ENCODE results near the gene PCARE. TPM values are rescaled to one million over a fixed set of nuclear protein-coding genes. Genes with fewer than 3 reads are reported as not detected.

PCARE gene
- total and polyA plus RNA-seq, 2 experiments from 2014 or later = 2.2 TPM; not detected in 1

DNA sequence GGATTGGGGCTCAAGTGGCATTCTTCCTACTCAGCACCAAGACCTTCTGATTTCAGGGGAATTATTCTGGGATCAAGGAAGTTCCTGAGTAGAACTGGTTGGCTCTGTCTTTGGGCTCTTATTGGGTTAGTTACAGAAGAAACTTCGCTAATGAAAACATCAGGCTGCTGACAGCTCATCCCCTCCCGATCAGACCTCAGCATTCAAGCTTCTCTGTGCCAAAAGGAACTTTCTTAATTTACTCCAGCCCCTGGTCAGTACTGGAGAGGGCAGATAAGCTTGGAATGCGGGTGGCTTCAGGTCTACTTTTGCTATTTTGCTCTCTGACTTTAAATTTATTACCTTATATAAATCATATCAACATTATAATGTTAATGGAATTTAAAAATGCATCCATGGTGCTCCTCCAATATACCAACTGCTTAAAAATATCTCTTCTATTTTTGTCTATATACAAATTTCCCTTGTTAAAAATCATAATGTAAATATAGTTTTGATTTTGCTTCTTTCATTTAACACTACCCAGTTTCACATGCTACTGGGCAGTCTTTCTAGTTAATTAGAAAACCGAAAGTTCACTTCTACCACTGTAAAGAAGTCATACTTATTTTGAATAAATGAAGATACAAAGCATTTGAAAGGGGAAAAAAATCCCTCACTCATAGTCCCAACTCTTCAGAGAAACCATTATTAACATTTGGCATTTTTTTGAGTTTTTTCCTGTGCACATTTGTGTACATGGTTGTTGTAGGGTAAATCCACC, 34.4 kb downstream of the PCARE start:
- TF ChIP-seq EZH2phosphoT487 (IDR thresholded peaks at IDR 0.05; ENCODE audit: low read depth, severe bottlenecking, unreplicated experiment) = no peak
- no peak for TF ChIP-seq EZH2 (IDR thresholded peaks at IDR 0.05; ENCODE audit: borderline replicate concordance)
- TF ChIP-seq, protein P1, sequence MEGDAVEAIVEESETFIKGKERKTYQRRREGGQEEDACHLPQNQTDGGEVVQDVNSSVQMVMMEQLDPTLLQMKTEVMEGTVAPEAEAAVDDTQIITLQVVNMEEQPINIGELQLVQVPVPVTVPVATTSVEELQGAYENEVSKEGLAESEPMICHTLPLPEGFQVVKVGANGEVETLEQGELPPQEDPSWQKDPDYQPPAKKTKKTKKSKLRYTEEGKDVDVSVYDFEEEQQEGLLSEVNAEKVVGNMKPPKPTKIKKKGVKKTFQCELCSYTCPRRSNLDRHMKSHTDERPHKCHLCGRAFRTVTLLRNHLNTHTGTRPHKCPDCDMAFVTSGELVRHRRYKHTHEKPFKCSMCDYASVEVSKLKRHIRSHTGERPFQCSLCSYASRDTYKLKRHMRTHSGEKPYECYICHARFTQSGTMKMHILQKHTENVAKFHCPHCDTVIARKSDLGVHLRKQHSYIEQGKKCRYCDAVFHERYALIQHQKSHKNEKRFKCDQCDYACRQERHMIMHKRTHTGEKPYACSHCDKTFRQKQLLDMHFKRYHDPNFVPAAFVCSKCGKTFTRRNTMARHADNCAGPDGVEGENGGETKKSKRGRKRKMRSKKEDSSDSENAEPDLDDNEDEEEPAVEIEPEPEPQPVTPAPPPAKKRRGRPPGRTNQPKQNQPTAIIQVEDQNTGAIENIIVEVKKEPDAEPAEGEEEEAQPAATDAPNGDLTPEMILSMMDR (IDR thresholded peaks at IDR 0.05; ENCODE audit: poor library complexity) = no peak
- DNase-seq (ENCODE audit: low spot score) = no peak
- H3K27ac ChIP-seq = no peak overlapping the region
- H3K27me3 ChIP-seq = no peaks in the 10 kb centered on the region
- H3K9me2 ChIP-seq (replicated peaks; ENCODE audit: insufficient read depth) = no peaks in the 10 kb centered on the region
- H4K20me1 ChIP-seq (ENCODE audit: insufficient read depth, poor library complexity, severe bottlenecking) = no peaks in the 10 kb centered on the region
- no peaks in the 10 kb centered on the region for H3K9me3 ChIP-seq (ENCODE audit: low read depth)
- 61% methylated on average over 4 of the region's 4 CpGs for WGBS (ENCODE audit: low lambda C conversion rate, missing lambda C conversion rate)
- no peak overlapping the region for H3K4me3 ChIP-seq
- H3K4me1 ChIP-seq (ENCODE audit: insufficient read depth) = no peaks in the 10 kb centered on the region
- no peak overlapping the region for H2AFZ ChIP-seq
- H3K79me2 ChIP-seq = no peaks in the 10 kb centered on the region
- H3K36me3 ChIP-seq (replicated peaks; ENCODE audit: insufficient read depth, low read depth) = no peaks in the 10 kb centered on the region
- H3K4me2 ChIP-seq = no peak overlapping the region

DNA sequence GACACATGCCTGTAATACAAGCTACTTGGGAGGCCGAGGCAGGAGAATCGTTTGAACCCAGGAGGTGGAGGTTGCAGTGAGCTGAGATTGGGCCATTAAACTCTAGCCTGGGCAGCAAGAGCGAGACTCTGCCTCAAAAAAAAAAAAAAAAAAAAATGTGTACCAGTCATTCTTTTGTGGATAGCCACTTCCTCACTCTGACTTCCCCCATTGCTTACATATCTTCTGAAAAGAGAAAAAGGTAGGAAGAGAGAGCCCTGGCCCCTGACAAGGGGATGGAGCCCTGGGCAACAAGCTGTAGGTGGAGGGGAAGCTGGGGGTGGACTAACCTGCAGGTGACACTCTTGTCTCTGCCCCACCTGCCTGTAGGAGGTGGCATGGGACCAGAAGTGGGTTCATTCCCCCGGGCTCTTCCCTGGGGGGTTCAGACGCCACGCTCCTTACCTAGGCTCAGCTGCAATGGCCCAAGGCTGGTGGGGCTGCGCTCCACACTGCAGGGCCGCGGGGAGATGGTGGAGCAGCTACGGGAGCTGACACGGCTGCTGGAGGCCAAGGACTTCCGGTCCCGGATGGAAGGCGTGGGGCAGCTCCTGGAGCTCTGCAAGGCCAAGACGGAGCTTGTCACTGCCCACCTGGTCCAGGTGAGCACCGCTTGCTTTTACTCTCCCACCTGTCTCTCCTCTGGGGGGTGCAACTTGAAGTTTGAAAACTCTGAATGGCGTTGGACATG, 39.1 kb downstream of the PCARE start:
- Histone ChIP-seq H3K4me2 (no peak overlapping the region), H3K4me1 (ENCODE audit: insufficient read depth) (no peaks in the 10 kb centered on the region), H3K79me2 (no peaks in the 10 kb centered on the region), H3K27ac (no peak overlapping the region), H3K9me2 (replicated peaks; ENCODE audit: insufficient read depth) (no peaks in the 10 kb centered on the region), H4K20me1 (ENCODE audit: insufficient read depth, poor library complexity, severe bottlenecking) (no peaks in the 10 kb centered on the region), H3K27me3 (no peaks in the 10 kb centered on the region), H3K36me3 (replicated peaks; ENCODE audit: insufficient read depth, low read depth) (no peaks in the 10 kb centered on the region), H2AFZ (no peak overlapping the region), H3K9me3 (ENCODE audit: low read depth) (no peaks in the 10 kb centered on the region), H3K4me3 (no peak overlapping the region)
- TF ChIP-seq, protein P1 (IDR thresholded peaks at IDR 0.05; ENCODE audit: poor library complexity) = no peak
- TF ChIP-seq EZH2 (IDR thresholded peaks at IDR 0.05; ENCODE audit: borderline replicate concordance) (no peak), EZH2phosphoT487 (IDR thresholded peaks at IDR 0.05; ENCODE audit: low read depth, severe bottlenecking, unreplicated experiment) (no peak)
- no peak for DNase-seq (ENCODE audit: low spot score)
- WGBS (ENCODE audit: low lambda C conversion rate, missing lambda C conversion rate) = 94% methylated on average over 17 of the region's 17 CpGs

DNA sequence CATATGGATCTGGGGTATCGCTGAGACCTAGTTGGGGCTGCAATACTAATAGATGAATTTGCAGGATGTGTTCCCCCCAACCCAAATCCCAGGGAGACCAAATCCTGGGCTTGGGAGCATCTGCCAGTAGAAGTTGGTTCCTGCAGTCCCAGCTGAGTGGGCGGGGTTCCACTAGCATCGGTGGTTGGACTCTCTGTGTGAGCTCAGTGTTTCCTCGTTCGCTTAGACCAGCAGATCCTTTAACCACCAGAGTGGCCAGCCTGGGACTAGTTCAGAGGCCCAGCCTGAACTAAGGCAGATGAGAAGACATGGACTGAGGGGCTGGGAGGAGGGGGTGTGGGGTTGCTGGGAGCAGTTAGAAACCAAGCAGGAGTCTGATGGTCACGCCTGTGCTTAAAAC, 40.7 kb downstream of the PCARE start:
- H3K4me1 ChIP-seq (ENCODE audit: insufficient read depth) = no peaks in the 10 kb centered on the region
- 88% methylated on average over 6 of the region's 6 CpGs for WGBS (ENCODE audit: low lambda C conversion rate, missing lambda C conversion rate)
- no peak overlapping the region for H2AFZ ChIP-seq
- H3K4me3 ChIP-seq = no peak overlapping the region
- H3K79me2 ChIP-seq = no peaks in the 10 kb centered on the region
- DNase-seq (ENCODE audit: low spot score) = peak; percentile 35
- H3K9me2 ChIP-seq (replicated peaks; ENCODE audit: insufficient read depth) = no peaks in the 10 kb centered on the region
- H3K36me3 ChIP-seq (replicated peaks; ENCODE audit: insufficient read depth, low read depth) = no peaks in the 10 kb centered on the region
- H3K4me2 ChIP-seq = no peak overlapping the region
- H3K27me3 ChIP-seq = no peaks in the 10 kb centered on the region
- H4K20me1 ChIP-seq (ENCODE audit: insufficient read depth, poor library complexity, severe bottlenecking) = no peaks in the 10 kb centered on the region
- peak overlapping the region; percentile 46 for H3K27ac ChIP-seq
- TF ChIP-seq EZH2phosphoT487 (IDR thresholded peaks at IDR 0.05; ENCODE audit: low read depth, severe bottlenecking, unreplicated experiment) (no peak), EZH2 (IDR thresholded peaks at IDR 0.05; ENCODE audit: borderline replicate concordance) (no peak)
- TF ChIP-seq, protein P1 (IDR thresholded peaks at IDR 0.05; ENCODE audit: poor library complexity) = no peak
- no peaks in the 10 kb centered on the region for H3K9me3 ChIP-seq (ENCODE audit: low read depth)
